Measurements from ENCODE around the gene FTL.
A peak's percentile ranks its signal among the peaks of the same experiment; 100 is the strongest.

DNA sequence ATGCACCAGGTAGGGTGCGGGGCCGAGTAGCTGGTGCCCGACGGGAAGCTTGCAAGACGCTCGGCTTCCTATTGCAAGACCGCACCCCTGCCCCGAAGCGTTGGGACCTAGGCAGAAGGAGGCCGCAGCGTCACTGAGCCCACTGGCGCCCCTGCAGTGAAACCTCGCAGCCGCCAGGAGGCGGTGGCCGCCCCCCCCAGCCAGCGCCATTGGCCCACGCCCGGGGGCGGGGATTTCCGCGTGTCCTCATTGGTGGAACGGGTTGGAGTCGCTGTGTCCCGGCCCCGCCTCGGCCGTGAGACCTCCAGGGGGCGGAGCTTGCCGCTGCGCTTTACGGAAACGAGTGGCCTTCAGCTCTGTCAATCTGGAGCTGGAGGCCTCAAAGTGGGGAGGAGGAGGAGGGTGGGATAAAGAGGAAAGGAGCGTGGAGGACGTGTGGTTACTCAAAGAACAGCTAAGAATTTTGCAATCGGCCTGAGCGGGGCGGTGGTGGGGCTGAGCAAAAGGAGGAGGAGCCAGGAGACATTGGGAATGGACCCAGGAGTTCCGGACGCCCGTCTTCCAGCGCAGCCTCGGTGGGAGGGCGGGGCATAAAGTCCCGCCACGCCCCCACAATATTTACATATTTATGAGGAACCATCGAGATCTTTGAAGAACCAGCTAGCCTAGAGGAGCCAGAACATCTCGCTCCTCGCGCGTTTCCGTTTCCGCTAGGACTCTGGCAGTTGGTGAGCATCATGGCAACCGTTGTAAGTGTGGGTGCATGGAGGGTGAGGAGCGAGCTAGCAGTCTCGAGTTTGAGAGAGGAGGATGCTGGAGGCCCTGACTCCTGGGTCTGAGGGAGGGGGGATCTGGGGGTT lies 28.3 kb downstream of the FTL start, which contains the start of the genes GYS1 and RUVBL2:
- TF ChIP-seq TAF1 (IDR thresholded peaks at IDR 0.05; ENCODE audit: low read depth, low read length) (peak; percentile 93), POLR2A (IDR thresholded peaks at IDR 0.05; ENCODE audit: low read depth, low read length) (peak; percentile 94), POU2F2 (IDR thresholded peaks at IDR 0.05; ENCODE audit: low read depth, low read length) (peak; percentile 97), PAX5 (IDR thresholded peaks at IDR 0.05; ENCODE audit: insufficient read depth, low read length, severe bottlenecking) (no peak), POLR2AphosphoS5 (IDR thresholded peaks at IDR 0.05; ENCODE audit: low read depth, low read length) (peak; percentile 95), SPI1 (IDR thresholded peaks at IDR 0.05; ENCODE audit: low read depth, low read length) (no peak; the same call in 1 of the 2 replicates)
